CD14-positive monocyte (primary cell): ENCODE measurements around the gene IGSF10. TPM values are rescaled to one million over a fixed set of nuclear protein-coding genes. Genes with fewer than 3 reads are reported as not detected.

Experiments
- DNase-seq, 3 donors: peaks; one replicate each; pipeline ENCODE4 v3.0.0-alpha.2; 2011 to 2022
- H2AFZ ChIP-seq: 2 replicates; pipeline ENCODE4 v1.6.0; 2012; ENCODE audit warnings: mild to moderate bottlenecking, low read depth, low read length, inconsistent platforms; ENCODE audit not compliant: insufficient read depth, poor library complexity, severe bottlenecking
- H3K27ac ChIP-seq, 2 donors: 1 replicate in 1 of 2; 2 replicates in 1 of 2; pipeline ENCODE4 v1.5.1; 2012 to 2013; ENCODE audit warnings: low read length in 2 of 2, control low read depth in 1 of 2, inconsistent platforms in 1 of 2, low read depth in 1 of 2, mild to moderate bottlenecking in 1 of 2
- H3K27me3 ChIP-seq, 2 donors: one replicate each; pipeline versions ENCODE4 v1.6.0 to v1.6.1; 2011 to 2013; ENCODE audit warnings: low read length in 2 of 2; ENCODE audit not compliant: control insufficient read depth in 2 of 2, insufficient read depth in 2 of 2
- H3K36me3 ChIP-seq, 2 donors: replicated peaks in 1 of 2; 1 replicate in 1 of 2; 2 replicates in 1 of 2; pipeline versions ENCODE4 v1.5.1 to v1.6.1; 2012 to 2013; ENCODE audit warnings: low read length in 2 of 2, control low read depth in 1 of 2, inconsistent platforms in 1 of 2, mild to moderate bottlenecking in 1 of 2; ENCODE audit not compliant: insufficient read depth in 2 of 2, control insufficient read depth in 1 of 2
- H3K4me1 ChIP-seq, 2 donors: 1 replicate in 1 of 2; 2 replicates in 1 of 2; pipeline versions ENCODE4 v1.5.1 to v1.6.1; 2012 to 2013; ENCODE audit warnings: low read length in 2 of 2, control low read depth in 1 of 2, inconsistent platforms in 1 of 2, mild to moderate bottlenecking in 1 of 2, moderate library complexity in 1 of 2; ENCODE audit not compliant: insufficient read depth in 2 of 2, control insufficient read depth in 1 of 2
- H3K4me2 ChIP-seq: replicated peaks from 2 replicates; pipeline ENCODE3; 2012; ENCODE audit warnings: low read length, moderate library complexity, mild to moderate bottlenecking; ENCODE audit not compliant: poor library complexity, severe bottlenecking; ENCODE audit errors: extremely low read depth
- H3K4me3 ChIP-seq, 3 experiments: fragments of 200-600 bp in 1 of 3; sonication (generic) in 1 of 3; replicated peaks in 1 of 3; 1 replicate in 2 of 3; 2 replicates in 1 of 3; pipeline ENCODE4 v1.5.1; 2011 to 2013; ENCODE audit warnings: low read length in 3 of 3, mild to moderate bottlenecking in 3 of 3, control low read depth in 2 of 3, low read depth in 2 of 3, inconsistent platforms in 1 of 3, moderate library complexity in 1 of 3
- H3K79me2 ChIP-seq: 2 replicates; pipeline ENCODE4 v1.6.0; 2012; ENCODE audit warnings: mild to moderate bottlenecking, control low read depth, inconsistent platforms, low read length, moderate library complexity; ENCODE audit not compliant: insufficient read depth
- H3K9ac ChIP-seq: 2 replicates; pipeline ENCODE4 v1.6.0; 2017; ENCODE audit warnings: low read length, mild to moderate bottlenecking; ENCODE audit not compliant: insufficient read depth, poor library complexity, severe bottlenecking
- H3K9me3 ChIP-seq, 2 donors: replicated peaks in 1 of 2; 1 replicate in 1 of 2; 2 replicates in 1 of 2; pipeline versions ENCODE4 v1.5.1 to v1.6.1; 2012 to 2013; ENCODE audit warnings: low read length in 2 of 2, control low read depth in 1 of 2; ENCODE audit not compliant: control insufficient read depth in 1 of 2, insufficient read depth in 1 of 2
- H4K20me1 ChIP-seq: 2 replicates; pipeline ENCODE4 v1.6.0; 2012; ENCODE audit warnings: mild to moderate bottlenecking, low read length, control low read depth, moderate library complexity; ENCODE audit not compliant: insufficient read depth
- H3K27ac Mint-ChIP-seq, 7 donors: one replicate each; pipeline ENCODE4 v1.8.0; 2020; ENCODE audit warnings: mild to moderate bottlenecking in 7 of 7, mixed read lengths in 7 of 7, moderate library complexity in 6 of 7, inconsistent platforms in 2 of 7
- H3K27me3 Mint-ChIP-seq, 3 donors: one replicate each; pipeline ENCODE4 v1.8.0; 2021 to 2022; ENCODE audit warnings: low read depth in 3 of 3, mild to moderate bottlenecking in 3 of 3, mixed read lengths in 3 of 3, moderate library complexity in 3 of 3, inconsistent platforms in 1 of 3
- H3K36me3 Mint-ChIP-seq, 2 donors: one replicate each; pipeline ENCODE4 v1.8.0; 2020; ENCODE audit warnings: mixed read lengths in 2 of 2, inconsistent platforms in 1 of 2, mild to moderate bottlenecking in 1 of 2
- H3K4me1 Mint-ChIP-seq: one replicate; pipeline ENCODE4 v1.8.0; 2020; ENCODE audit warnings: mild to moderate bottlenecking, mixed read lengths
- H3K4me3 Mint-ChIP-seq, 2 donors: one replicate each; pipeline ENCODE4 v1.8.0; 2020; ENCODE audit warnings: mild to moderate bottlenecking in 2 of 2, mixed read lengths in 2 of 2, moderate library complexity in 1 of 2
- H3K9me3 Mint-ChIP-seq, 7 donors: one replicate each; pipeline ENCODE4 v1.8.0; 2020 to 2022; ENCODE audit warnings: mixed read lengths in 7 of 7, mild to moderate bottlenecking in 6 of 7, moderate library complexity in 6 of 7, inconsistent platforms in 2 of 7
- CTCF ChIP-seq: fragments of 200-600 bp; IDR thresholded peaks from one replicate; pipeline ENCODE4 v1.8.0; 2022; ENCODE audit warnings: antibody characterized with exemption, mild to moderate bottlenecking
- WGBS: methylation state at CpG from one replicate; pipeline ENCODE4 v1.1.5; 2013; ENCODE audit warnings: missing lambda C conversion rate; ENCODE audit not compliant: insufficient coverage; 5-methylcytosine and 5-hydroxymethylcytosine counted together
- intact Hi-C, 2 donors: fragments of 100-400 bp; cut with micrococcal nuclease; formaldehyde crosslinking; loops; one replicate each; pipeline versions ENCODE4 v1.15.0 to v1.15.1; 2023
- polyA plus RNA-seq, 3 donors: library from polyadenylated mRNA; depleted of rRNA in 1 of 3; unstranded in 2 of 3; stranded (reverse) in 1 of 3; fragments of 300-500 nt in 2 of 3; fragments of >200 nt in 1 of 3; fragmentation: Illumina TruSeq in 2 of 3; gene quantifications; 1 replicate in 2 of 3; 2 replicates in 1 of 3; pipeline ENCODE4 v1.2.3, GENCODE V29; 2012 to 2021

Gene IGSF10
- polyA plus RNA-seq, 3 donors: 0.05 to 0.29 TPM; not detected in 1

GRCh38 chr3:151446002-151446340 is 14.9 kb downstream of the IGSF10 start:
- 42% methylated on average over 3 of the region's 3 CpGs for WGBS
- Histone ChIP-seq H3K36me3 (no peaks in the 10 kb centered on the region), H3K4me1 (peaks cover 14 to 19% of the 10 kb centered on the region in 2 donors), H3K9ac (no peak overlapping the region), H2AFZ (peak overlapping the region; percentile 1), H3K9me3 (no peaks in the 10 kb centered on the region), H3K79me2 (no peaks in the 10 kb centered on the region), H3K27ac (no peak overlapping the region), H3K27me3 (no peaks in the 10 kb centered on the region), H3K4me2 (no peak overlapping the region), H4K20me1 (no peaks in the 10 kb centered on the region), H3K4me3 (no peak overlapping the region)
- H3K27me3 Mint-ChIP-seq: peaks cover 0 to 2% (median 2%) of the 10 kb centered on the region in 3 donors
- intact Hi-C loops: loop anchor here in 1 of 2 donors (10.0 kb wide), 2 partner anchors 389 to 469 kb away; no protein-coding TSS in a partner anchor
- peaks cover 17% of the 10 kb centered on the region for H3K4me1 Mint-ChIP-seq
- DNase-seq: peak in 1 of 3 donors; percentile 4
- H3K9me3 Mint-ChIP-seq: peaks cover 0 to 8% (median 3%) of the 10 kb centered on the region in 7 donors
- no peaks in the 10 kb centered on the region for H3K36me3 Mint-ChIP-seq
- H3K27ac Mint-ChIP-seq: peak overlapping the region in 3 of 7 donors; percentile 20 to 79 (median 35)
- no peak overlapping the region for H3K4me3 Mint-ChIP-seq
- no peak for TF ChIP-seq CTCF

DNA sequence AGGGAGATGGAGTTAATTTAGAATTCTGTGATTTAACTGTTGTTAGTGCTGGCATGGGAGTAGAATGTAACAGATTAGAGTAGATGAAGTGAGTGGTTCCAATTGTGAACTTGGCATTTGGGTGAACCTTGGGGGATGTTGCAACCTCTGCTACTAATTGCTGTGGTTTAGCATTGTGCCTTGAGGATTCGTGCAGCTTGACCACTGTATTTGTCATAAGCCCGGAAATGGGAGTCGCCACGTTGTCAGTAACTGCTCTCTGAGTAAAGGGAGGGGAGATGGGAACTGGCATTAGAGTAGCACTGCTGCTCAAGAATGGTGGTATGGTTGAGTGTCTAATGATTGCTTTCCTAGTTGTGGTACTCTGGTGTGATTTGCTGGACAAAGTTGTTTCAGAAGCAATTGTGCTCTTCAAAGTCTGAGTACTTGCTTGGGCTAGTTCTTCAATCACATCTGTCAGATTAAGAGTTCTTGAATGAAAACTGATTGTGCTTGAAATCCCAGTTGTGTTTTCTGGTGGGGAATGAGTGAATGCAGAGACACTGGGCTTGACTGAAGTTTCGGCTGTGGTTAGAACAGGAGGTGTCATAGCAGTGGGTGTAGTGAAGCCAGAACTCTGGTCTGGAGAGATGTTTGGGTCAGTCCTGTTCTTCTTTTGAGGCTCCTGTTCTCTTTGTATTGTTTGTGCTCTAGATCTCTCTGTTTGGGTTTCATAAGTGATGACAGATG is 15.4 kb downstream of the IGSF10 start:
- Histone ChIP-seq H3K27ac (no peak overlapping the region), H3K9ac (no peak overlapping the region), H3K36me3 (no peaks in the 10 kb centered on the region), H3K4me3 (no peak overlapping the region), H3K4me2 (no peak overlapping the region), H2AFZ (peak overlapping the region; percentile 1), H3K79me2 (no peaks in the 10 kb centered on the region), H4K20me1 (no peaks in the 10 kb centered on the region), H3K27me3 (no peaks in the 10 kb centered on the region), H3K4me1 (peaks cover 14 to 19% of the 10 kb centered on the region in 2 donors), H3K9me3 (no peaks in the 10 kb centered on the region)
- Mint-ChIP-seq H3K9me3 (peaks cover 0 to 8% (median 3%) of the 10 kb centered on the region in 7 donors), H3K36me3 (no peaks in the 10 kb centered on the region), H3K27me3 (peaks cover 0 to 2% (median 2%) of the 10 kb centered on the region in 3 donors), H3K4me1 (peaks cover 17% of the 10 kb centered on the region), H3K4me3 (peak overlapping the region in 1 of 2 donors; percentile 27), H3K27ac (peak overlapping the region in 6 of 7 donors; percentile 1 to 83 (median 28))
- no peak for TF ChIP-seq CTCF
- 21% methylated on average over 5 of the region's 5 CpGs for WGBS
- intact Hi-C loops: loop anchor here in 1 of 2 donors (10.0 kb wide), 2 partner anchors 389 to 469 kb away; no protein-coding TSS in a partner anchor
- DNase-seq: peak; percentile 69 to 82 (median 75)
